Measurements from ENCODE around the gene THSD4.
"Not testable (repeated sequence)": the region's sequence is repeated elsewhere in the genome, so short reads cannot be mapped to it uniquely, and the experiment has no call there.

The THSD4 gene

GRCh38 chr15:71259866-71260265 lies 144.6 kb downstream of the THSD4 start:
- TF ChIP-seq YY1 (IDR thresholded peaks at IDR 0.05; ENCODE audit: insufficient read depth, insufficient read length): no peak
- TF ChIP-seq SUZ12 (IDR thresholded peaks at IDR 0.05; ENCODE audit: extremely low read depth, insufficient read depth, insufficient read length): no peak
- no peak for TF ChIP-seq ZNF274 (IDR thresholded peaks at IDR 0.05; ENCODE audit: low read depth, low read length)
- Histone ChIP-seq H3K27me3 (ENCODE audit: insufficient read depth, insufficient read length) (no peaks in the 10 kb centered on the region), H3K9ac (ENCODE audit: insufficient read length, low read depth) (no peak overlapping the region), H3K4me3 (ENCODE audit: insufficient read length, low read depth) (no peak overlapping the region), H3K9me3 (ENCODE audit: insufficient read depth, low read length) (peaks cover 28% of the 10 kb centered on the region; the same call in 1 of the 2 replicates), H3K4me1 (ENCODE audit: insufficient read depth, insufficient read length) (peaks cover under 1% of the 10 kb centered on the region), H3K36me3 (ENCODE audit: insufficient read depth, insufficient read length, low read length) (no peaks in the 10 kb centered on the region)
- no peak for DNase-seq (ENCODE audit: low read depth, low spot score)

- no peaks in the 10 kb centered on the region for H3K36me3 ChIP-seq (ENCODE audit: insufficient read depth, insufficient read length, low read length)
Observed at GRCh38 chr15:71261418-71261817, 146.1 kb downstream of the THSD4 start.

GRCh38 chr15:71261909-71262308 lies 146.6 kb downstream of the THSD4 start:
- Histone ChIP-seq H3K9me3 (ENCODE audit: insufficient read depth, low read length) (peaks cover 41% of the 10 kb centered on the region; the same call in 1 of the 2 replicates), H3K27me3 (ENCODE audit: insufficient read depth, insufficient read length) (no peaks in the 10 kb centered on the region), H3K4me1 (ENCODE audit: insufficient read depth, insufficient read length) (peaks cover 4% of the 10 kb centered on the region), H3K36me3 (ENCODE audit: insufficient read depth, insufficient read length, low read length) (no peaks in the 10 kb centered on the region), H3K4me3 (ENCODE audit: insufficient read length, low read depth) (no peak overlapping the region), H3K9ac (ENCODE audit: insufficient read length, low read depth) (no peak overlapping the region)
- TF ChIP-seq SUZ12 (IDR thresholded peaks at IDR 0.05; ENCODE audit: extremely low read depth, insufficient read depth, insufficient read length): no peak
- TF ChIP-seq ZNF274 (IDR thresholded peaks at IDR 0.05; ENCODE audit: low read depth, low read length): no peak
- no peak for TF ChIP-seq YY1 (IDR thresholded peaks at IDR 0.05; ENCODE audit: insufficient read depth, insufficient read length)
- no peak for DNase-seq (ENCODE audit: low read depth, low spot score)

More at GRCh38 chr15:71261418-71261817, 146.1 kb downstream of the THSD4 start:
- no peak for DNase-seq (ENCODE audit: low read depth, low spot score)
- peaks cover 4% of the 10 kb centered on the region for H3K4me1 ChIP-seq (ENCODE audit: insufficient read depth, insufficient read length)
- no peaks in the 10 kb centered on the region for H3K27me3 ChIP-seq (ENCODE audit: insufficient read depth, insufficient read length)
- H3K9ac ChIP-seq (ENCODE audit: insufficient read length, low read depth): no peak overlapping the region
- TF ChIP-seq SUZ12 (IDR thresholded peaks at IDR 0.05; ENCODE audit: extremely low read depth, insufficient read depth, insufficient read length): no peak
- no peak for TF ChIP-seq ZNF274 (IDR thresholded peaks at IDR 0.05; ENCODE audit: low read depth, low read length)
- TF ChIP-seq YY1 (IDR thresholded peaks at IDR 0.05; ENCODE audit: insufficient read depth, insufficient read length): no peak
- no peak overlapping the region for H3K4me3 ChIP-seq (ENCODE audit: insufficient read length, low read depth)
- H3K9me3 ChIP-seq (ENCODE audit: insufficient read depth, low read length): peaks cover 37% of the 10 kb centered on the region; the same call in 1 of the 2 replicates

GRCh38 chr15:71262599-71262998 lies 147.3 kb downstream of the THSD4 start:
- Histone ChIP-seq H3K9ac (ENCODE audit: insufficient read length, low read depth) (no peak overlapping the region), H3K9me3 (ENCODE audit: insufficient read depth, low read length) (peaks cover 41% of the 10 kb centered on the region; the same call in 1 of the 2 replicates), H3K36me3 (ENCODE audit: insufficient read depth, insufficient read length, low read length) (no peaks in the 10 kb centered on the region), H3K27me3 (ENCODE audit: insufficient read depth, insufficient read length) (no peaks in the 10 kb centered on the region), H3K4me3 (ENCODE audit: insufficient read length, low read depth) (no peak overlapping the region), H3K4me1 (ENCODE audit: insufficient read depth, insufficient read length) (peaks cover 4% of the 10 kb centered on the region)
- no peak for TF ChIP-seq YY1 (IDR thresholded peaks at IDR 0.05; ENCODE audit: insufficient read depth, insufficient read length)
- TF ChIP-seq SUZ12 (IDR thresholded peaks at IDR 0.05; ENCODE audit: extremely low read depth, insufficient read depth, insufficient read length): no peak
- TF ChIP-seq ZNF274 (IDR thresholded peaks at IDR 0.05; ENCODE audit: low read depth, low read length): no peak
- DNase-seq (ENCODE audit: low read depth, low spot score): no peak

- not testable (repeated sequence) for H3K4me3 ChIP-seq (ENCODE audit: insufficient read length, low read depth); H3K27me3 ChIP-seq (ENCODE audit: insufficient read depth, insufficient read length); H3K9ac ChIP-seq (ENCODE audit: insufficient read length, low read depth); H3K36me3 ChIP-seq (ENCODE audit: insufficient read depth, insufficient read length, low read length); H3K4me1 ChIP-seq (ENCODE audit: insufficient read depth, insufficient read length)
- peak; percentile 66 for DNase-seq (ENCODE audit: low read depth, low spot score)
- H3K9me3 ChIP-seq (ENCODE audit: insufficient read depth, low read length): peaks cover 41% of the 10 kb centered on the region; the same call in 1 of the 2 replicates
Observed at GRCh38 chr15:71265606-71266005, 150.3 kb downstream of the THSD4 start.

- Histone ChIP-seq H3K27me3 (ENCODE audit: insufficient read depth, insufficient read length) (no peaks in the 10 kb centered on the region), H3K4me3 (ENCODE audit: insufficient read length, low read depth) (no peak overlapping the region), H3K36me3 (ENCODE audit: insufficient read depth, insufficient read length, low read length) (no peaks in the 10 kb centered on the region), H3K9ac (ENCODE audit: insufficient read length, low read depth) (no peak overlapping the region), H3K4me1 (ENCODE audit: insufficient read depth, insufficient read length) (no peaks in the 10 kb centered on the region), H3K9me3 (ENCODE audit: insufficient read depth, low read length) (peaks cover 5% of the 10 kb centered on the region; the same call in 1 of the 2 replicates)
- TF ChIP-seq YY1 (IDR thresholded peaks at IDR 0.05; ENCODE audit: insufficient read depth, insufficient read length) (no peak), ZNF274 (IDR thresholded peaks at IDR 0.05; ENCODE audit: low read depth, low read length) (no peak), SUZ12 (IDR thresholded peaks at IDR 0.05; ENCODE audit: extremely low read depth, insufficient read depth, insufficient read length) (no peak)
- no peak for DNase-seq (ENCODE audit: low read depth, low spot score)
Observed at GRCh38 chr15:71271327-71271726, 156.1 kb downstream of the THSD4 start.

- no peak overlapping the region for H3K9ac ChIP-seq (ENCODE audit: insufficient read length, low read depth)
- no peaks in the 10 kb centered on the region for H3K27me3 ChIP-seq (ENCODE audit: insufficient read depth, insufficient read length)
- TF ChIP-seq SUZ12 (IDR thresholded peaks at IDR 0.05; ENCODE audit: extremely low read depth, insufficient read depth, insufficient read length) (no peak), ZNF274 (IDR thresholded peaks at IDR 0.05; ENCODE audit: low read depth, low read length) (no peak), YY1 (IDR thresholded peaks at IDR 0.05; ENCODE audit: insufficient read depth, insufficient read length) (no peak)
- no peaks in the 10 kb centered on the region for H3K4me1 ChIP-seq (ENCODE audit: insufficient read depth, insufficient read length)
- no peaks in the 10 kb centered on the region for H3K36me3 ChIP-seq (ENCODE audit: insufficient read depth, insufficient read length, low read length)
- H3K9me3 ChIP-seq (ENCODE audit: insufficient read depth, low read length): no peaks in the 10 kb centered on the region
- H3K4me3 ChIP-seq (ENCODE audit: insufficient read length, low read depth): no peak overlapping the region
- no peak for DNase-seq (ENCODE audit: low read depth, low spot score)
Observed at GRCh38 chr15:71272932-71273331, 157.7 kb downstream of the THSD4 start.

Measured in NT2/D1 (cell line).